HL-60/S4 treated with retinoic acid at 250 ng/mL for 4 days and 3 days (cell line): ENCODE data around the gene ATRIP.
"Not testable (repeated sequence)": the region's sequence is repeated elsewhere in the genome, so short reads cannot be mapped to it uniquely, and the experiment has no call there.

ENCODE experiments used
- in situ Hi-C: fragments of 300-500 bp; cut with MboI; formaldehyde crosslinking; loops from 2 replicates; pipeline ENCODE4 v1.7.0; 2022; ENCODE audit warnings: low sequenced_read_pairs

ATRIP gene

GRCh38 chr3:48466386-48467109 is 20.0 kb downstream of the ATRIP start:
- in situ Hi-C loops: no loop called here

DNA sequence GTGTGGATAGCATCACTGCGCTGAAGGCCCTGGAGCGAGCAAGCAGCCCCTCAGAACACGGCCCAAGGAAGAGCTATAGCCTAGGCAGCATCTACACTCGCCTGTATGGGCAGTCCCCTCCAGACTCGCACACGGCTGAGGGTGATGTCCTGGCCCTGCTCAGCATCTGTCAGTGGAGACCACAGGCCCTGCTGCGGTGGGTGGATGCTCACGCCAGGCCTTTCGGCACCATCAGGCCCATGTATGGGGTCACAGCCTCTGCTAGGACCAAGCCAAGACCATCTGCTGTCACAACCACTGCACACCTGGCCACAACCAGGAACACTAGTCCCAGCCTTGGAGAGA is 20.5 kb downstream of the ATRIP start:
- in situ Hi-C loops: no loop called here

DNA sequence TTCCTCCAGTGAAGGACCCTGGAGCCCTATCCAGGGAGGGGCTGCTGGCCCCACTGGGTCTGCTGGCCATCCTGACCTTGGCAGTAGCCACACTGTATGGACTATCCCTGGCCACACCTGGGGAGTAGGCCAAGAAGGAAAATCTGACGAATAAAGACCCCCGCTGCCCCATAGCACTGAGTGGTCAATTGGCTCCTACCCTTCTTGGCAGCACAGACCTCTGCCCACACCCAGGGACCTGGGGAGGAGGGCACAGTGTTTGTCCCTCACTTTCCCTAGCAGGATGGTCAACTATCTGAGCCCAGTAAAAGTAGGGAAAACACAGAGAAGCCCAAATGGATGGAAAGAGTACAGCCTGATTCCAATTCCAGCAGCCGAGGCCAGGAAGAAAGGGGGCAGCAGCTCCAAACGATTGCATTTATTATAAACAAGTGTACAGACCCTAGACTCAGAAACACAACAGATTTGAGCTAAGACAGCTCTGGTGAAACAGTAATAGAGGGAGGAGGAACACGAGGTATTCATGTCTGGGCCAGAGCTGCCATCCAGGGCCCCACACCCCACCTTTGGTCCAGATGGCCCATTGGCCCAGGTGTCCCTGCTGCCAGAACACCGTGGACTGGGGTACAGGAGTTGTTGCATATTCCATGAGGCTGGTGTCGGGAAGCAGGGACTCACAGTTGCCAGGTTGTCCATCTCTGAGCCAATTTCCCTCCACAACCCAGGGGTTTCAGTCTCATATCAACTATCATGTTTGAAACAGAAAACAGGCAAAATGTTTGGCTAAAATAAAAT is 21.1 kb downstream of the ATRIP start:
- in situ Hi-C loops: no loop called here

DNA sequence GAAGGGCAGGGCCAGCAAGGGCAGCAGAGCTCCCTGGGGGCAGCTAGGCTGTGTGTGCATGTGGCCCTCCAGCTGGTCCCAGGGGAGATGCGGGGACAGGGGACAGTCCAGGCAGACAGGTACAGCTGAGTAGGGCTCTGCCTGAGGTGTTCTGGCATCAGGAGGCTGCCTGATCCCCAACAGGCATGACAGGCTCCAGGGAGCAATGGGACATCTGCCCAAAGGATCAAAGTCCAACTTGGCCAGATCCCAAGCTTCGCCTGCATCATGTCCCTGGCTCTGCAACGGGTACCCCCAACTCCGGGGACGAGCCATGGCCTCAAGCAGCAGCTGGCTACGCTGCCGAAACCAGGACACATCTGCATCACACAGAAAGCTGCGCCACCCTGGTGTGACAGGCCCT is 21.8 kb downstream of the ATRIP start:
- in situ Hi-C loops: no loop called here

DNA sequence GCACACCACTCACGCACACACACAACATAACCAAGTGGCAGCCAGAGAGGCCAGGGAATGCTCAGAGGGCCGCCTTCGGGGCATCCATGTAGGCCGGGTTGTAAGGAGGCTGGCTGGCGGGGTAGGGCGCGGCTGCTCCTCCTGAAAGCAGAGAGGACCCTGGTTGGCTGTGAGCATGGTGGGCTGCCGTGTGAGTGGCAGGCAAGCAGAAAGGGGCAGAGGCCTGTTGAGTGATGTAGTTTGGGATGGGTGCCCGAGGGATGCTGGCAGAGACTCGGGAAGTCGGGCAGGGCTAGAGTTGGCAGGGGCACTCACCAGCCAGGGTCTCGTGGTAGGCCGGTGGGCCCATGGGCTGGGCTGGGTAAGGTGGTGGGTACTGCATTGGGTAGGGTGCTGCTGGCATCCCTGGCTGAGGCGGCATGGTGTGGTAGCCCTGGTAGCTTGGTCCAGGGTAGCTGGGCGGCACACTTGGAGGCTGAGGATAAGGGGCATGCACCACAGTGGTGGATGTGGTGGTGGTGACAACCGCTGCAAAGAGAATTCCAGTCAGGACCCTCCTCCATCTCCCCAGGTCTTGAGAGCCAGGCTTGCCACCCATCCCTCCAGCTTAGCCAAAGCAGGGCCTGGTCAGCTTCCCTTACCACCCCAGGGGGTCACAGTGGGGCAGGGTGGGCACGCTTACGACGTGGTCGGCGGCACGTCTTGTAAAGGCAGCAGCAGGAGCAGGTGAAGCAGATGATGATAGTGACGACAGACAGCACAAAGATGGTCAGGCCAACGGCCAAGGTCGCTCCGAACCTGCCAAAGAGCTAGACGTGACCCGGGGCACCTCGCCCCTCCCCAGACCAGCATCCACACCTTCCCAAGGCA is 22.7 kb downstream of the ATRIP start:
- in situ Hi-C loops: no loop called here

- in situ Hi-C loops: no loop called here
These were observed 23.7 kb downstream of the ATRIP start for GRCh38 chr3:48470286-48470685.

DNA sequence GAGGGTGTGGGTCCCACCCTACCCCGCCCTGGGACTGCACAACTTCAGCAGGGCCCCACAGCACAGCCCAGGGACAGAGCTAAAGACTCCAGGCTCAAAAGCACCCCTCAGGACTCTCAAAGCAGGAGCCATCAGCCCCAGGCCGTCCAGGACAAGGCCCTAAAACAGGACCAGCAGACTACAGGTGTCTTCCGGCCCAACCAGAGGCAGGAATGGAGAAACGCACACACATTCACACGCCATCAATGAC is 26.1 kb downstream of the ATRIP start:
- in situ Hi-C loops: no loop called here

GRCh38 chr3:48472923-48473616 is 26.5 kb downstream of the ATRIP start:
- in situ Hi-C loops: no loop called here

- in situ Hi-C loops: no loop called here
These were observed 27.0 kb downstream of the ATRIP start for GRCh38 chr3:48473617-48473952.

DNA sequence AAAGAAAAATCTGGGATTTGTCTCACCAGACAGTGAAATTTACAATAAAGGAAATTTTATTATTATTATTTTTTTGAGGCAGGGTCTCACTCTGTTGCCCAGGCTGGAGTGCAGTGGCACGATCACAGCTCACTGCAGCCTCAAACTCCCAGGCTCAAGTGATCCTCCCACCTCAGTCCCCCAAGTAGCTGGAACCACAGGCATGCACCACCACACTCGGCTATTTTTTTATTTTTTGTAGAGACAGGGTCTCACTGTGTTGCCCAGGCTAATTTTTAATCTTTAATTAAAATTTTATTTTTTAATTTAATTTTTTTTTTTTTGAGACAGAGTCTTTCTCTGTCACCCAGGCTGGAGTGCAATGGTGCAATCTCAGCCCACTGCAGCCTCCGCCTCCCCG is 27.5 kb downstream of the ATRIP start:
- in situ Hi-C loops: not testable (repeated sequence)

DNA sequence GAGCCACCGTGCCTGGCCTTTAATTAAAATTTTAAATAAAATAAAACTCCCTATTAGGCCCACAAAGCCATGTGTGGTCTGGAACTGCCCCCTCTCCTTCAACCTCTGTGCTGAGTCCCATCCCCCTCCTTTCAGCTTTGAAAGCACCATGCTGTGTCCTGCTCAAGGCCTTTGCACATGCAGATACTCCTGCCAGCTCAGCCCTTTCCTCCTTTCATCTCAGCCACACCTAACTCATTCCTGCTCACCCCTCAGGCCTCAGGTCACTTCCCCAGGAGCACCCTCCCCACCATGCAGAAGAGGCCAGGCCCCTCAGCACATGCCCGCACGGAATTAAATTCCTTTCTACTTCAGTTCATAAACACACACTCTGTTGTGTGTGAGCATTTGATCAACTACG is 28.1 kb downstream of the ATRIP start:
- in situ Hi-C loops: no loop called here

DNA sequence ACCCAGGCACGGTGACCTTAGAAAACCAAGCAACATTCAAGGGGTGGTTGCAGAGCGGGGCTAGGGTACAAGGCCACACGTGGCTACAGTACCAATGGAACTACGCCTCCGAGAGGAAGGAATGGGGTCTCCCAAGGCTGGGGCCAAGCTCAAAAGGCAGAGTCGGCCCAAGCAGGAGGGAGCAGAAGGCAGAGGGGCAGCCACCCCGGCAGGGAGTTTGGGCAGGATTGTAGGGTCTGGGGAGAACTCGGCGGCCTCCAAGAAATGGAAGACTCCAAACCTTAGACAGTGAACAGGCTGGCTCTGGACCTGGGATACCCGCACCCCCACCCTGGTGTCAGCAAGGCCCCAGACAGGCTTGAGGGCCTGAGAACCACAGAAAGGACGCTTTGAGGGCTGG is 28.7 kb downstream of the ATRIP start:
- in situ Hi-C loops: no loop called here

DNA sequence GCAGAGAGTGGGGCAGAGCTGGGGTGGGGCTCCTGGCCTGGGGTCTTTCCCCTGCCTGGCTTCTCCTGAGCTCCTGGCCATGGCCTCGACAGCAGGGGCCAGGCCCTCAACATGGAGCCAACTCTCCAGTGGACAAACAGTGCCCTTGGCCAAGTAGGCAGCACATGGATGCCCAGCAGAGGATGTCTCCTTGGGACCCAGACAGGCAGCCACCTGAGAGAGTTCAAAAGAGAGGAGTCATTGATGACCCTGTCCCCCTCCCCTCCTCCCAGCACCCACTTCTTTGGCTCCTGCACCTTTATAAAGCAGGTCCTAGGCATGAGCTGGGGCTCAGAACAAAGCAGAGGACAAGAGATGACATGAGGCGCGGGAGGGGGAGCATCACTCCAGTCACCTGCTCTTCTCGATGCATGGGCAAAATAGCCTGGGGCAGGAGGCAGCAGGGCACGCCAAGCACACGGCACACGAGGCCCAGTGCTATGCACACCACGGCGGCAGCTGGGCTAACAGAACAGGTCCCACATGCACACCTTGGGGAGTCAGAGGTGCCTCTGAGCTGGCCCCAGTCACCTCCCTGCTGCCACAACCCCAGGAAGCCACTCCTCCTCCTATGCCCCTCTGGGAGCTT is 30.0 kb downstream of the ATRIP start:
- in situ Hi-C loops: no loop called here

- in situ Hi-C loops: no loop called here
These were observed 31.5 kb downstream of the ATRIP start for GRCh38 chr3:48477959-48478520.

GRCh38 chr3:48478626-48479555 is 32.4 kb downstream of the ATRIP start:
- in situ Hi-C loops: no loop called here

DNA sequence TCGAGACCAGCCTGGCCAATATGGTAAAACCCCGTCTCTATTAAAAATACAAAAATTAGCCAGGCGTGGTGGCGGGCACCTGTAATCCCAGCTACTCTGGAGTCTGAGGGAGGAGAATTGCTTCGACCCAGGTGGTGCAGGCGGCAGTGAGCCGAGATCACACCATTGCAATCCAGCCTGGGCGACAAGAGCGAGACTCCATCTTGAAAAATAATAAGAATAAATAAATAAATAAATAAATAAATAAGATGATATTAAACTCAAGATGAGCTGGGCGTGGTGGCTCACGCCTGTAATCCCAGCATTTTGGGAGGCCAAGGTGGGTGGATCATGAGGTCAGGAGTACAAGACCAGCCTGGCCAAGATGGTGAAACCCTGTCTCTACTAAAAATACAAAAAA is 34.4 kb downstream of the ATRIP start:
- in situ Hi-C loops: not testable (repeated sequence)

- in situ Hi-C loops: not testable (repeated sequence)
These were observed 36.3 kb downstream of the ATRIP start for GRCh38 chr3:48482822-48483221.

GRCh38 chr3:48486952-48487351 is 40.4 kb downstream of the ATRIP start:
- in situ Hi-C loops: no loop called here

- in situ Hi-C loops: no loop called here
These were observed 46.1 kb downstream of the ATRIP start for GRCh38 chr3:48492461-48493202.
